Hepatocyte (in vitro differentiated cells): ENCODE measurements around the gene ZSCAN5A.

Experiments used
- EZH2 ChIP-seq: fragments of 200-600 bp; sonication (generic); IDR thresholded peaks from 2 replicates; pipeline ENCODE4 v1.6.1; 2016; ENCODE audit warnings: antibody characterized with exemption, mild to moderate bottlenecking, borderline replicate concordance
- EZH2phosphoT487 ChIP-seq: fragments of 200-600 bp; sonication (generic); IDR thresholded peaks from one replicate; pipeline ENCODE4 v1.6.1; 2018; ENCODE audit warnings: antibody characterized with exemption, mild to moderate bottlenecking, low read depth, moderate library complexity; ENCODE audit not compliant: unreplicated experiment, severe bottlenecking
- TF ChIP-seq, protein P1 (sequence below): fragments of 200-600 bp; sonication (generic); IDR thresholded peaks from 2 replicates; pipeline ENCODE4 v1.5.1; 2016; ENCODE audit warnings: antibody characterized with exemption, mild to moderate bottlenecking; ENCODE audit not compliant: poor library complexity

DNA sequence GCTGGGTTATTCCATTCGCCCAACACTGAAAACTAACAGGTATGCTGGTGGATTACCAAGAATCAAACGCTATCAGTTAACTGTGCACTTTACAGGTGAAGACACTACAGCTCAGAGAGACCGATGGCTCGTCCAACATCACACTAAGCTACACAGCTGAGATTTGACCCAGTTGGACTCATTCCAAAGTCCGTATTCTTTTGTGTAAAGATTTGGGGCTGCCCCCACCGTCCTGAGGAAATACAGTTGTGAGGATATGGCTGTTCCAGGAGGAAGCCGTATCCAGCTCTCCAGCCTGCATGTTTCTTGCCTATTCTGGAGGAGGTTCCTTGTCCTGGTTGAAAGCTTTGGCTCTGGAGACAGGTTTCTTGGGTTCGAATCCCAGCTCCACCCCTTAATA is 4.2 kb downstream of the ZSCAN5A start:
- TF ChIP-seq, protein P1, sequence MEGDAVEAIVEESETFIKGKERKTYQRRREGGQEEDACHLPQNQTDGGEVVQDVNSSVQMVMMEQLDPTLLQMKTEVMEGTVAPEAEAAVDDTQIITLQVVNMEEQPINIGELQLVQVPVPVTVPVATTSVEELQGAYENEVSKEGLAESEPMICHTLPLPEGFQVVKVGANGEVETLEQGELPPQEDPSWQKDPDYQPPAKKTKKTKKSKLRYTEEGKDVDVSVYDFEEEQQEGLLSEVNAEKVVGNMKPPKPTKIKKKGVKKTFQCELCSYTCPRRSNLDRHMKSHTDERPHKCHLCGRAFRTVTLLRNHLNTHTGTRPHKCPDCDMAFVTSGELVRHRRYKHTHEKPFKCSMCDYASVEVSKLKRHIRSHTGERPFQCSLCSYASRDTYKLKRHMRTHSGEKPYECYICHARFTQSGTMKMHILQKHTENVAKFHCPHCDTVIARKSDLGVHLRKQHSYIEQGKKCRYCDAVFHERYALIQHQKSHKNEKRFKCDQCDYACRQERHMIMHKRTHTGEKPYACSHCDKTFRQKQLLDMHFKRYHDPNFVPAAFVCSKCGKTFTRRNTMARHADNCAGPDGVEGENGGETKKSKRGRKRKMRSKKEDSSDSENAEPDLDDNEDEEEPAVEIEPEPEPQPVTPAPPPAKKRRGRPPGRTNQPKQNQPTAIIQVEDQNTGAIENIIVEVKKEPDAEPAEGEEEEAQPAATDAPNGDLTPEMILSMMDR: no peak
- TF ChIP-seq EZH2 (no peak), EZH2phosphoT487 (no peak)
